Astrocyte (in vitro differentiated cells and primary cell): ENCODE results near the gene SLIT3. TPM values are rescaled to one million over a fixed set of nuclear protein-coding genes. Genes with fewer than 3 reads are reported as not detected.

ENCODE experiments used
- DNase-seq: peaks from one replicate; pipeline ENCODE4 v3.0.0-alpha.2; 2010; ENCODE audit warnings: low read depth
- FAIRE-seq: peaks from 2 replicates; lab custom pipeline; 2011; peaks lifted over from hg19 to GRCh38; lab: Jason Lieb, UNC
- H2AFZ ChIP-seq: 2 replicates; pipeline ENCODE4 v1.6.0; 2012; ENCODE audit warnings: low read depth, low read length, inconsistent platforms
- H3K27ac ChIP-seq: 2 replicates; pipeline ENCODE4 v1.5.1; 2011; ENCODE audit warnings: low read depth, low read length, inconsistent platforms
- H3K27me3 ChIP-seq: 2 replicates; pipeline ENCODE4 v1.6.0; 2011; ENCODE audit warnings: low read length, inconsistent platforms; ENCODE audit not compliant: insufficient read depth
- H3K36me3 ChIP-seq: 2 replicates; pipeline ENCODE4 v1.5.1; 2011; ENCODE audit warnings: low read length, inconsistent platforms; ENCODE audit not compliant: insufficient read depth
- H3K4me1 ChIP-seq: 2 replicates; pipeline ENCODE4 v1.5.1; 2011; ENCODE audit warnings: low read length, inconsistent platforms; ENCODE audit not compliant: insufficient read depth
- H3K4me2 ChIP-seq: 2 replicates; pipeline ENCODE4 v1.6.0; 2012; ENCODE audit warnings: low read length, inconsistent platforms
- H3K4me3 ChIP-seq: 2 replicates; pipeline ENCODE4 v1.5.1; 2011; ENCODE audit warnings: low read depth, mild to moderate bottlenecking, low read length, inconsistent platforms; ENCODE audit not compliant: insufficient read depth
- H3K79me2 ChIP-seq: 2 replicates; pipeline ENCODE4 v1.6.0; 2012; ENCODE audit warnings: mild to moderate bottlenecking, low read length, inconsistent platforms; ENCODE audit not compliant: insufficient read depth
- H3K9ac ChIP-seq: 2 replicates; pipeline ENCODE4 v1.6.0; 2012; ENCODE audit warnings: mild to moderate bottlenecking, low read length, inconsistent platforms
- H3K9me3 ChIP-seq: 2 replicates; pipeline ENCODE4 v1.5.1; 2012; ENCODE audit warnings: low read depth, mild to moderate bottlenecking, low read length, inconsistent platforms; ENCODE audit not compliant: insufficient read depth
- H4K20me1 ChIP-seq: 2 replicates; pipeline ENCODE4 v1.6.0; 2012; ENCODE audit warnings: low read length, inconsistent platforms; ENCODE audit not compliant: insufficient read depth
- H3K27ac Mint-ChIP-seq: one replicate; pipeline ENCODE4 v1.8.0; 2021; ENCODE audit warnings: mild to moderate bottlenecking, mixed read lengths; ENCODE audit not compliant: unreplicated experiment
- H3K27me3 Mint-ChIP-seq: one replicate; pipeline ENCODE4 v1.8.0; 2021; ENCODE audit warnings: low read depth, mixed read lengths; ENCODE audit not compliant: unreplicated experiment
- H3K36me3 Mint-ChIP-seq: one replicate; pipeline ENCODE4 v1.8.0; 2021; ENCODE audit warnings: low read depth, mixed read lengths; ENCODE audit not compliant: unreplicated experiment
- H3K4me1 Mint-ChIP-seq: one replicate; pipeline ENCODE4 v1.8.0; 2021; ENCODE audit warnings: low read depth, mixed read lengths; ENCODE audit not compliant: unreplicated experiment
- H3K4me3 Mint-ChIP-seq: one replicate; pipeline ENCODE4 v1.8.0; 2021; ENCODE audit warnings: mild to moderate bottlenecking, moderate library complexity, mixed read lengths; ENCODE audit not compliant: unreplicated experiment
- H3K9me3 Mint-ChIP-seq: one replicate; pipeline ENCODE4 v1.8.0; 2021; ENCODE audit warnings: mild to moderate bottlenecking, mixed read lengths; ENCODE audit not compliant: unreplicated experiment
- EZH2 ChIP-seq: IDR thresholded peaks from 2 replicates; pipeline ENCODE4 v1.6.1; 2012; ENCODE audit warnings: mild to moderate bottlenecking, low read length, inconsistent platforms; ENCODE audit not compliant: insufficient read depth
- total RNA-seq: library from RNA; stranded (reverse); gene quantifications from 2 replicates; pipeline ENCODE4 v1.2.1, GENCODE V29; 2021
- TF ChIP-seq, protein P1 (sequence below): IDR thresholded peaks from 2 replicates; pipeline ENCODE4 v1.5.1; 2011; ENCODE audit warnings: low read depth, mild to moderate bottlenecking, inconsistent platforms, low read length, moderate library complexity; ENCODE audit not compliant: insufficient read depth

Gene SLIT3
- total RNA-seq, 1 donor from 2014 or later = 20.7 TPM

DNA sequence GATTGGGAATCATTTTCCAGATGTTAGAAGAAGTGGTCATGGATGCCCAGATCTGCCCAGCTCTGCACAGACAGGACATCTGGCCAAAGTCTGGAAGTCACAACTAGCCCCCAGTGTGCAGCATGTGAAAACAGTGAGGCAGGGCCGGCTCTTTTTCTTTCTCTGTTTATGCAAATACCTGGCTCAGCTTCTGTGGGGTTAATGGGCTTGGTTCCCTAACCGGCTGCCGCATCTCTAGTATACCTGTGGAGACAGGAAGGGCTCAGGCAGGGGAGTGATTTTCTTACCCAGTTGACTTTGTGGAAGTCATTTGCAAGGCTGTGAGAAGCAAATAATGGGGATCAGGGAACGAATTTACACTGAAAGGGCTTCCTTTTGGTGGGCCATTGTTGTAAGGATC is 467.0 kb downstream of the SLIT3 start:
- H3K4me1 ChIP-seq = no peaks in the 10 kb centered on the region
- no peak overlapping the region for H2AFZ ChIP-seq
- H4K20me1 ChIP-seq = no peaks in the 10 kb centered on the region
- H3K9me3 Mint-ChIP-seq = peaks cover 5% of the 10 kb centered on the region
- H3K4me2 ChIP-seq = no peak overlapping the region
- peaks cover 2% of the 10 kb centered on the region for H3K27me3 ChIP-seq
- H3K36me3 Mint-ChIP-seq = peaks cover 1% of the 10 kb centered on the region
- TF ChIP-seq EZH2 = no peak
- TF ChIP-seq, protein P1, sequence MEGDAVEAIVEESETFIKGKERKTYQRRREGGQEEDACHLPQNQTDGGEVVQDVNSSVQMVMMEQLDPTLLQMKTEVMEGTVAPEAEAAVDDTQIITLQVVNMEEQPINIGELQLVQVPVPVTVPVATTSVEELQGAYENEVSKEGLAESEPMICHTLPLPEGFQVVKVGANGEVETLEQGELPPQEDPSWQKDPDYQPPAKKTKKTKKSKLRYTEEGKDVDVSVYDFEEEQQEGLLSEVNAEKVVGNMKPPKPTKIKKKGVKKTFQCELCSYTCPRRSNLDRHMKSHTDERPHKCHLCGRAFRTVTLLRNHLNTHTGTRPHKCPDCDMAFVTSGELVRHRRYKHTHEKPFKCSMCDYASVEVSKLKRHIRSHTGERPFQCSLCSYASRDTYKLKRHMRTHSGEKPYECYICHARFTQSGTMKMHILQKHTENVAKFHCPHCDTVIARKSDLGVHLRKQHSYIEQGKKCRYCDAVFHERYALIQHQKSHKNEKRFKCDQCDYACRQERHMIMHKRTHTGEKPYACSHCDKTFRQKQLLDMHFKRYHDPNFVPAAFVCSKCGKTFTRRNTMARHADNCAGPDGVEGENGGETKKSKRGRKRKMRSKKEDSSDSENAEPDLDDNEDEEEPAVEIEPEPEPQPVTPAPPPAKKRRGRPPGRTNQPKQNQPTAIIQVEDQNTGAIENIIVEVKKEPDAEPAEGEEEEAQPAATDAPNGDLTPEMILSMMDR = no peak
- no peaks in the 10 kb centered on the region for H3K9me3 ChIP-seq
- H3K79me2 ChIP-seq = no peaks in the 10 kb centered on the region
- H3K36me3 ChIP-seq = no peaks in the 10 kb centered on the region
- no peak overlapping the region for H3K4me3 ChIP-seq
- no peak overlapping the region for H3K27ac Mint-ChIP-seq
- H3K27me3 Mint-ChIP-seq = peaks cover 35% of the 10 kb centered on the region
- DNase-seq (no peak), FAIRE-seq (no peak)
- no peak overlapping the region for H3K9ac ChIP-seq
- H3K27ac ChIP-seq = no peak overlapping the region
- H3K4me3 Mint-ChIP-seq = no peak overlapping the region
- H3K4me1 Mint-ChIP-seq = no peaks in the 10 kb centered on the region

DNA sequence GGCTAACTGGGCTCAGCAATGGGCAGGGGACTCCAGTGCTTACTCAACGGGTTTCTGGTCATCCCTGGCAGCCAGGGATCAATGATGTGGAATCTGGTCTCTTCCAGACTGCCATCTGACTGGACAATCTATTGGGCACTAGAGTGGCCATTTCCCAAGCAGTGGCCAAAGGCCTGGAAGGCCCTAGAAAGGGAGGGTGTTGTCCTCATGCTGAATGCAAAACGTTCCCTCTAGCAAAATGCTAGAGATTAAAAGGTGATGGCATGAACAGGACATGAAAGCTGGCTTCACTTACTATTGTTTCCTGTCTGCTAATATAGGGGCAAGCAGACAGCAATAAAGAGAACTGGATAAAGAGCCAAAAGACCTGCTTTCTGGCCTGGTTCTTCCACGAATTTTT is 467.6 kb downstream of the SLIT3 start:
- Mint-ChIP-seq H3K27ac (no peak overlapping the region), H3K4me3 (no peak overlapping the region), H3K27me3 (peaks cover 31% of the 10 kb centered on the region), H3K36me3 (peaks cover 1% of the 10 kb centered on the region), H3K4me1 (no peaks in the 10 kb centered on the region), H3K9me3 (peaks cover 5% of the 10 kb centered on the region)
- Histone ChIP-seq H3K36me3 (no peaks in the 10 kb centered on the region), H3K9me3 (no peaks in the 10 kb centered on the region), H3K79me2 (no peaks in the 10 kb centered on the region), H4K20me1 (no peaks in the 10 kb centered on the region), H3K27ac (no peak overlapping the region), H3K4me1 (no peaks in the 10 kb centered on the region), H2AFZ (no peak overlapping the region), H3K4me2 (no peak overlapping the region), H3K9ac (no peak overlapping the region), H3K27me3 (peaks cover 2% of the 10 kb centered on the region), H3K4me3 (no peak overlapping the region)
- no peak for DNase-seq
- TF ChIP-seq, protein P1 = no peak
- TF ChIP-seq EZH2 = no peak
- FAIRE-seq = no peak

DNA sequence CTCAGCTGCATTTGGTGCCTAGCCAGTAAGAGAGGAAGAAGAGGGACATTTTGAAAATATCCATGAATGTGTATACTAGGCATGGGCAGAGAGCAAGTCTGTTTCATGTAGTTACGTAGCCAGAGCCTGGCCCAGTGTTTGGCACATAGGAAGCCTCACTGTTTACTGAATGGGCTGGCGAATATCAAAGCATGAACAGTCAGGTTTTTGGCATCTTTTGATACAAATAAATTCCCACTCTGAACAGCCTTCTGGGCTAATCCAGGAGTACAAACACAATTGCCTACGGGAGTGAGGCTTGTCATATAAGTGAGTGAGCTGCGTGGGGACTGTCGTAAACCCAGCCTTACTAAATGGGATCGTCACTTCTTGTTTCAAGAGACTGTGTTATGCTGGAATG is 468.6 kb downstream of the SLIT3 start:
- peaks cover 1% of the 10 kb centered on the region for H3K36me3 Mint-ChIP-seq
- DNase-seq (no peak), FAIRE-seq (no peak)
- H3K27ac Mint-ChIP-seq = peak overlapping the region; percentile 34
- Histone ChIP-seq H3K79me2 (no peaks in the 10 kb centered on the region), H3K4me1 (no peaks in the 10 kb centered on the region), H3K27me3 (no peaks in the 10 kb centered on the region), H3K27ac (no peak overlapping the region), H3K9ac (no peak overlapping the region), H4K20me1 (no peaks in the 10 kb centered on the region), H3K36me3 (no peaks in the 10 kb centered on the region), H3K9me3 (no peaks in the 10 kb centered on the region), H3K4me2 (no peak overlapping the region), H3K4me3 (no peak overlapping the region), H2AFZ (no peak overlapping the region)
- peaks cover 5% of the 10 kb centered on the region for H3K9me3 Mint-ChIP-seq
- TF ChIP-seq, protein P1 = no peak
- TF ChIP-seq EZH2 = no peak
- H3K4me3 Mint-ChIP-seq = no peak overlapping the region
- no peaks in the 10 kb centered on the region for H3K4me1 Mint-ChIP-seq
- H3K27me3 Mint-ChIP-seq = peaks cover 31% of the 10 kb centered on the region
